Limb (tissue), 2 donors: ENCODE results near the gene ITGA1.

ENCODE experiments used
- DNase-seq, 2 donors: peaks; one replicate each; pipeline ENCODE4 v3.0.0-alpha.2; 2016; ENCODE audit errors: extremely low spot score in 2 of 2

Gene ITGA1

GRCh38 chr5:52771343-52772039, 16.2 kb upstream of the ITGA1 start:
- no peak for DNase-seq

GRCh38 chr5:52772668-52773067, 15.0 kb upstream of the ITGA1 start:
- no peak for DNase-seq

- DNase-seq, result no peak
Measured at GRCh38 chr5:52773342-52773741, 14.4 kb upstream of the ITGA1 start.

- DNase-seq, result no peak
Measured at GRCh38 chr5:52774005-52774410, 13.7 kb upstream of the ITGA1 start.

- no peak for DNase-seq
Measured at GRCh38 chr5:52776116-52776515, 11.6 kb upstream of the ITGA1 start.

- no peak for DNase-seq
Measured at GRCh38 chr5:52777186-52777585, 10.5 kb upstream of the ITGA1 start.

GRCh38 chr5:52778781-52779180, 8.9 kb upstream of the ITGA1 start:
- no peak for DNase-seq

GRCh38 chr5:52779213-52779612, 8.5 kb upstream of the ITGA1 start:
- DNase-seq, result no peak

GRCh38 chr5:52783226-52783959, 4.3 kb upstream of the ITGA1 start:
- DNase-seq, result no peak

- DNase-seq, result no peak
Measured at GRCh38 chr5:52784737-52785136, 3.0 kb upstream of the ITGA1 start.

GRCh38 chr5:52786391-52786790, 1.3 kb upstream of the ITGA1 start:
- DNase-seq, result no peak

- DNase-seq, result no peak
Measured at GRCh38 chr5:52786949-52787599, 642 bp upstream of the ITGA1 start.

- no peak for DNase-seq
Measured at GRCh38 chr5:52788505-52788821, 747 bp downstream of the ITGA1 start.

GRCh38 chr5:52789378-52789777, 1.7 kb downstream of the ITGA1 start:
- no peak for DNase-seq

- no peak for DNase-seq
Measured at GRCh38 chr5:52789851-52790250, 2.1 kb downstream of the ITGA1 start.

GRCh38 chr5:52791366-52791765, 3.6 kb downstream of the ITGA1 start:
- DNase-seq, result no peak

GRCh38 chr5:52794519-52794918, 6.8 kb downstream of the ITGA1 start:
- DNase-seq, result no peak

GRCh38 chr5:52796031-52796430, 8.3 kb downstream of the ITGA1 start:
- DNase-seq, result no peak

GRCh38 chr5:52796516-52797103, 8.9 kb downstream of the ITGA1 start:
- no peak for DNase-seq

- no peak for DNase-seq
Measured at GRCh38 chr5:52798938-52799337, 11.2 kb downstream of the ITGA1 start.

GRCh38 chr5:52799358-52799982, 11.8 kb downstream of the ITGA1 start:
- peak in 1 of 2 donors; percentile 55 for DNase-seq

- peak; percentile 96 for DNase-seq
Measured at GRCh38 chr5:52799983-52800393, 12.3 kb downstream of the ITGA1 start.
